ENCODE measurements around the gene PIP4K2A. TPM values are rescaled to one million over a fixed set of nuclear protein-coding genes. Genes with fewer than 3 reads are reported as not detected.
A peak's percentile ranks its signal among the peaks of the same experiment; 100 is the strongest.

Gene PIP4K2A
- total and polyA plus RNA-seq, 2 of the 8 experiments (the other 6 are each of a cell fraction or from before 2014, with no cell fraction given): 19.0 to 60.9 TPM

DNA sequence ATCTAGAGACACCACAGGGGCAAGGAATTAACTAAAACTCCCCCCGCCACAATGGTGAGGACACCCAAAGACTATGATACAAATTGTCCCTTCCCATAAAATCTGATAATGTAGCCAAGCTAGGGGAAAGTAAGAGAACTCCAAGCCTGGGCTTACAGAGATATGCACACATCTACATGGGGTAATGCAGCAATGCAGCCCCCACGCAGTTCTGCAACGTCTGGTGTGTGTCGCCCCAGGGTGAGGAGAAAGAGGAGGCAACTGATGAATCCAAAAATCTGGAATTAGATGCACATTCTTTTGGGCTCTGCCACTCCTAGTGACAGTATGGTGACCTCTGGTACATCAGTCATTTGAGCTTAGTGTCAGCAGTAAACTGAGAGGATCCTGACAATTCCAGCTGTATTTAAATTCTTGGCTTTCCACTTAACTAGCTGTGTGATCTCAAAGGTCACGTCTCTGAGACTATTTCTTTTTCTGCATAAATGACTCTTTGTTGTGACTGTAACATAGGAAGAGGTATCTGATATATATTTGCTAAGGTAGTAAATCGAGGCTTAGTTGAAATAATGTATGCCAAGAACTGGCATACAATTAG, 51.5 kb downstream of the PIP4K2A start:
- Histone ChIP-seq H4K8ac (ENCODE audit: extremely low read depth, insufficient read depth, low read length) (no peak overlapping the region), H3K4me1 (replicated peaks in 1 of 4; ENCODE audit: control insufficient read depth in 3 of 4, insufficient read depth in 4 of 4, low read length in 3 of 4) (peaks cover 0 to 13% (median 8%) of the 10 kb centered on the region in 4 experiments; a peak in 4 of 7 replicates), H3K23ac (ENCODE audit: insufficient read length) (no peak overlapping the region), H2AK5ac (ENCODE audit: low read depth, low read length) (no peak overlapping the region), H3K18ac (ENCODE audit: extremely low read depth, low read length) (no peak overlapping the region), H2BK120ac (replicated peaks; ENCODE audit: low read depth, low read length) (no peak overlapping the region), H3K9ac (replicated peaks in 1 of 4; ENCODE audit: extremely low read depth in 1 of 4, low read depth in 3 of 4, low read length in 3 of 4) (no peak overlapping the region), H3K4ac (replicated peaks; ENCODE audit: insufficient read length, low read depth, low read length) (no peak overlapping the region), H2AFZ (ENCODE audit: low read length) (no peak overlapping the region), H4K91ac (replicated peaks; ENCODE audit: insufficient read length, low read length) (no peak overlapping the region), H3K14ac (ENCODE audit: insufficient read length) (no peak overlapping the region), H3K27me3 (replicated peaks in 1 of 4; ENCODE audit: control insufficient read depth in 3 of 4, extremely low read depth in 1 of 4, insufficient read depth in 3 of 4, low read length in 3 of 4) (no peaks in the 10 kb centered on the region), H3K56ac (replicated peaks; ENCODE audit: insufficient read length, low read depth, low read length) (no peak overlapping the region), H3K4me2 (ENCODE audit: insufficient read depth in 1 of 2, low read depth in 2 of 2, low read length in 2 of 2) (no peak overlapping the region), H2BK12ac (ENCODE audit: low read depth, low read length) (no peak overlapping the region), H3K79me1 (ENCODE audit: low read depth, low read length) (no peaks in the 10 kb centered on the region), H3K79me2 (ENCODE audit: control insufficient read depth in 1 of 2, insufficient read depth in 2 of 2, low read length in 2 of 2) (peaks cover 0 to 93% of the 10 kb centered on the region in 2 experiments; a peak in 3 of 4 replicates), H3K27ac (ENCODE audit: low read depth, low read length) (no peak overlapping the region), H2BK5ac (ENCODE audit: low read depth, low read length) (no peak overlapping the region), H4K5ac (ENCODE audit: insufficient read length, low read depth, low read length) (no peak overlapping the region), H2BK20ac (ENCODE audit: low read length) (no peak overlapping the region), H3K23me2 (ENCODE audit: low read depth, low read length) (no peaks in the 10 kb centered on the region), H3K36me3 (ENCODE audit: control insufficient read depth in 2 of 4, insufficient read depth in 4 of 4, low read length in 3 of 4) (no peaks in the 10 kb centered on the region), H4K20me1 (replicated peaks in 1 of 2; ENCODE audit: control insufficient read depth in 1 of 2, insufficient read depth in 2 of 2, low read length in 2 of 2) (peaks cover 0 to 4% of the 10 kb centered on the region in 2 experiments), H3K9me3 (ENCODE audit: insufficient read depth in 2 of 2, low read depth in 1 of 2, low read length in 1 of 2) (no peaks in the 10 kb centered on the region), H2BK15ac (ENCODE audit: low read length) (no peak overlapping the region), H3K4me3 (ENCODE audit: extremely low read depth in 1 of 4, insufficient read depth in 2 of 4, low read depth in 3 of 4, low read length in 4 of 4) (no peak overlapping the region)
- TF ChIP-seq SIRT6 (IDR thresholded peaks at IDR 0.05; ENCODE audit: low read length) (no peak), CBX5 (IDR thresholded peaks at IDR 0.05; ENCODE audit: low read depth, low read length) (no peak), TAF1 (IDR thresholded peaks at IDR 0.05; ENCODE audit: low read depth, low read length) (no peak), POU5F1 (IDR thresholded peaks at IDR 0.05; ENCODE audit: low read depth, low read length) (no peak), SRF (IDR thresholded peaks at IDR 0.05; ENCODE audit: low read depth, low read length) (no peak), TBP (IDR thresholded peaks at IDR 0.05; ENCODE audit: low read depth, low read length) (no peak), CBX8 (IDR thresholded peaks at IDR 0.05; ENCODE audit: borderline replicate concordance, low read depth, low read length) (no peak), MAX (IDR thresholded peaks at IDR 0.05) (no peak), GABPA (IDR thresholded peaks at IDR 0.05; ENCODE audit: borderline replicate concordance, insufficient read depth, low read length) (no peak)
- TF ChIP-seq, protein P1, sequence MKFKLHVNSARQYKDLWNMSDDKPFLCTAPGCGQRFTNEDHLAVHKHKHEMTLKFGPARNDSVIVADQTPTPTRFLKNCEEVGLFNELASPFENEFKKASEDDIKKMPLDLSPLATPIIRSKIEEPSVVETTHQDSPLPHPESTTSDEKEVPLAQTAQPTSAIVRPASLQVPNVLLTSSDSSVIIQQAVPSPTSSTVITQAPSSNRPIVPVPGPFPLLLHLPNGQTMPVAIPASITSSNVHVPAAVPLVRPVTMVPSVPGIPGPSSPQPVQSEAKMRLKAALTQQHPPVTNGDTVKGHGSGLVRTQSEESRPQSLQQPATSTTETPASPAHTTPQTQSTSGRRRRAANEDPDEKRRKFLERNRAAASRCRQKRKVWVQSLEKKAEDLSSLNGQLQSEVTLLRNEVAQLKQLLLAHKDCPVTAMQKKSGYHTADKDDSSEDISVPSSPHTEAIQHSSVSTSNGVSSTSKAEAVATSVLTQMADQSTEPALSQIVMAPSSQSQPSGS (IDR thresholded peaks at IDR 0.05; ENCODE audit: low read length): no peak
- no peak for DNase-seq (ENCODE audit: low read depth in 1 of 2, low spot score in 2 of 2)
- WGBS, 2 experiments (ENCODE audit: extremely low coverage in 1 of 2, insufficient coverage in 1 of 2, insufficient read length in 1 of 2, insufficient replicate concordance in 2 of 2, low coverage in 1 of 2, low lambda C conversion rate in 2 of 2, missing lambda C conversion rate in 1 of 2): 77% methylated on average over 6 of the region's 6 CpGs; no CpG with 5 or more reads in 1 of the 2 experiments
- CTCF ChIA-PET (ENCODE audit: partially characterized antibody): interaction anchor here (1.0 kb wide), 2 partner anchors 46 to 373 kb away, joined by 3 to 5 read pairs; no protein-coding TSS in a partner anchor
- POLR2A ChIA-PET (ENCODE audit: partially characterized antibody): no interaction called here
- peak; percentile 50 for FAIRE-seq

Measured in H1 (cell line).